HTR-8/SVneo (cell line): Measurements from ENCODE around the gene NR2F1.

Experiments
- DNase-seq: peaks from one replicate; pipeline ENCODE4 v3.0.0; 2011; ENCODE audit warnings: low spot score, mixed read lengths; ENCODE audit not compliant: insufficient read length
- FAIRE-seq: peaks from 2 replicates; lab custom pipeline; 2011; peaks lifted over from hg19 to GRCh38; lab: Jason Lieb, UNC

The NR2F1 gene

GRCh38 chr5:93576994-93577853 lies 5.8 kb upstream of the NR2F1 start:
- FAIRE-seq, result no peak
- DNase-seq, result no peak

GRCh38 chr5:93577854-93578812 lies 4.9 kb upstream of the NR2F1 start:
- DNase-seq, result no peak
- no peak for FAIRE-seq

- FAIRE-seq (no peak), DNase-seq (peak; percentile 30)
These were observed 4.0 kb upstream of the NR2F1 start for GRCh38 chr5:93578813-93579691.

- peak; percentile 28 for DNase-seq
- no peak for FAIRE-seq
These were observed 3.3 kb upstream of the NR2F1 start for GRCh38 chr5:93579692-93580062.

- peak; percentile 54 for FAIRE-seq
These were observed 2.7 kb upstream of the NR2F1 start for GRCh38 chr5:93580063-93580926.

GRCh38 chr5:93580927-93581445 lies 2.0 kb upstream of the NR2F1 start, which contains the start of gene NR2F1-AS1:
Gene NR2F1-AS1, minus strand, starts transcription at chr5:93581219.
- no peak for FAIRE-seq
- peak; percentile 11 for DNase-seq

More at GRCh38 chr5:93580063-93580926, 2.7 kb upstream of the NR2F1 start:
- peak; percentile 31 for DNase-seq

- FAIRE-seq, result no peak
- no peak for DNase-seq
These were observed 907 bp upstream of the NR2F1 start for GRCh38 chr5:93582167-93582462.

- DNase-seq, result no peak
- FAIRE-seq, result no peak
These were observed 381 bp downstream of the NR2F1 start for GRCh38 chr5:93583439-93583767.

- DNase-seq, result peak; percentile 11
- no peak for FAIRE-seq
These were observed 960 bp downstream of the NR2F1 start for GRCh38 chr5:93583768-93584595.

GRCh38 chr5:93584596-93585040 lies 1.6 kb downstream of the NR2F1 start:
- DNase-seq, result no peak
- no peak for FAIRE-seq

- no peak for FAIRE-seq
- DNase-seq, result peak; percentile 26
These were observed 2.2 kb downstream of the NR2F1 start for GRCh38 chr5:93585041-93585766.

GRCh38 chr5:93585767-93586385 lies 2.9 kb downstream of the NR2F1 start:
- no peak for DNase-seq
- no peak for FAIRE-seq

GRCh38 chr5:93586736-93587596 lies 3.9 kb downstream of the NR2F1 start:
- FAIRE-seq (no peak), DNase-seq (no peak)

- DNase-seq (no peak), FAIRE-seq (no peak)
These were observed 4.8 kb downstream of the NR2F1 start for GRCh38 chr5:93587597-93588351.

GRCh38 chr5:93588352-93589151 lies 5.5 kb downstream of the NR2F1 start:
- no peak for DNase-seq
- FAIRE-seq, result no peak
